Fibroblast of skin of left biceps (primary cell): ENCODE results near the gene OLFML3.
A peak's percentile ranks its signal among the peaks of the same experiment; 100 is the strongest.

Experiments
- DNase-seq, 2 experiments: peaks; one replicate each; pipeline ENCODE4 v3.0.0-alpha.2; 2013; ENCODE audit warnings: low read depth in 2 of 2

OLFML3 gene, protein sequence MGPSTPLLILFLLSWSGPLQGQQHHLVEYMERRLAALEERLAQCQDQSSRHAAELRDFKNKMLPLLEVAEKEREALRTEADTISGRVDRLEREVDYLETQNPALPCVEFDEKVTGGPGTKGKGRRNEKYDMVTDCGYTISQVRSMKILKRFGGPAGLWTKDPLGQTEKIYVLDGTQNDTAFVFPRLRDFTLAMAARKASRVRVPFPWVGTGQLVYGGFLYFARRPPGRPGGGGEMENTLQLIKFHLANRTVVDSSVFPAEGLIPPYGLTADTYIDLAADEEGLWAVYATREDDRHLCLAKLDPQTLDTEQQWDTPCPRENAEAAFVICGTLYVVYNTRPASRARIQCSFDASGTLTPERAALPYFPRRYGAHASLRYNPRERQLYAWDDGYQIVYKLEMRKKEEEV

DNA sequence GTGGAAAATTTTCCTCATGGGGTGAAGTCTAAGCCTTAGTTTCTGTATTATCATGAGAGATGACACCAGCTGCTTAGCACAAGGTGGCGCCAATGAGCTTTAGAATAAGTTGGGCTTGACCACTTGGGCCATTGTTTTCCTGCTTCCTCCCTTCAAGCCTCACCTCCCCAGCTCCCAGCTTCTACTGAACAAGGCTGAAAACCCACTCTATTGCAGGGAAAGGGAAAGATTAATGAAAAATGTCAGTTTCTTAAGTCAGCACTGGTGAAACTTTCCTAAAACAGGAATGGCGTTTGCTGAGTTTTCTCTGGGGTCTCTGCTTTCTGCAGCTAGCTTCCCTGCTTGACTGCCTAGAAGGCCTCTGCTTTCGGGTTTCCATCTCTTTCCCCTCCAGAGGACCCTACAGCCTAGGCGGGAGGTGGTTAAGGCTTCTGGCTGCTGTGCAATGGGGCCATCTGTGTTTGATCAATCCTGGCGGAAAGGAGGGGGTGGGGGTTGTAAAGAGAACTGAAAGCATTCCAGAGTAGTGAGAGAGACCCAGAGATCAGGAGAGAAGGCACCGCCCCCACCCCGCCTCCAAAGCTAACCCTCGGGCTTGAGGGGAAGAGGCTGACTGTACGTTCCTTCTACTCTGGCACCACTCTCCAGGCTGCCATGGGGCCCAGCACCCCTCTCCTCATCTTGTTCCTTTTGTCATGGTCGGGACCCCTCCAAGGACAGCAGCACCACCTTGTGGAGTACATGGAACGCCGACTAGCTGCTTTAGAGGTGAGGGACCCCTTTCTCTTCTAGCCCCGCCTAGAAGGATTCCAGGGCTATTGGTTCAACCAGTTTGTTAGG, at the start of gene OLFML3:
Gene OLFML3, plus strand, starts transcription at position 612 of the 840 bp plus-strand sequence. Its CDS starts 43 bp downstream, at position 655.
- peak; percentile 97 to 98 for DNase-seq

DNA sequence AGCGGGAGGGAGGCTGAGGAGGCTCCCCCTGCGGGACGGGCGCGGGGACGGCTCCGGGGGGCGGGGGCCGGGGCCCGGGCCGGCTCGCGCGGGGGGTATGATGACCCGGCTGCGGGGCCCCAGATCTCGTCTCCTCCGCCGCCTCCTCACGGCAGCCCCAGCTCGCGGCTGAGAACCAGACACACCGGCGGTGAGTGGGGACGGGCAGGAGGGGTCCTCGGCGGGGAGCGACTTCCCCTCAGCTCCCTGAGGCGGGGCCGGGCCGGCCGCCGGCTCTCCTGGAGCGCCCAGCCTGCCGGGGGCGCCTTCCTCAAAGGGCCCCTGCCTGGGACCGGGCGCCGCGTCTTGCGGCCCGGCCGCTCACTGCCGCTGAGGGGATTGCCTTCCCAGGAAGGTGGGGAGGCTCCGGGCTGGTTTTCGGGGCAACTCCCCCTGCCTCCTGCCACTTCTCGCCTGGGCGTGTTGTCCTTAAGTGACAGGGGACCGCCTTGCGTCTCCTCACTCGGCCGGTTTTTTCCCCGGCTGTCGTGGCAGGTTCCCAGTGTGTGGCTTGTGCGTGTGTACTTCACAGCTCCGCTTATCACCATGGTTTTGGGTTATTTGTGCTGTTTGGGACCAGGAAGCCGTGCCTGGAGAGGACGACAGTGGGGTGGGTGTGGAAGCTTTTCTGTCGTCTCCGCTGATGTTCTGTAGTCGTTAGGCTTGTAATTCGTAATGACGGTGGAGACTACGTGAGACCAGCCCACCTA, 49.4 kb upstream of the OLFML3 start:
- DNase-seq: no peak

DNA sequence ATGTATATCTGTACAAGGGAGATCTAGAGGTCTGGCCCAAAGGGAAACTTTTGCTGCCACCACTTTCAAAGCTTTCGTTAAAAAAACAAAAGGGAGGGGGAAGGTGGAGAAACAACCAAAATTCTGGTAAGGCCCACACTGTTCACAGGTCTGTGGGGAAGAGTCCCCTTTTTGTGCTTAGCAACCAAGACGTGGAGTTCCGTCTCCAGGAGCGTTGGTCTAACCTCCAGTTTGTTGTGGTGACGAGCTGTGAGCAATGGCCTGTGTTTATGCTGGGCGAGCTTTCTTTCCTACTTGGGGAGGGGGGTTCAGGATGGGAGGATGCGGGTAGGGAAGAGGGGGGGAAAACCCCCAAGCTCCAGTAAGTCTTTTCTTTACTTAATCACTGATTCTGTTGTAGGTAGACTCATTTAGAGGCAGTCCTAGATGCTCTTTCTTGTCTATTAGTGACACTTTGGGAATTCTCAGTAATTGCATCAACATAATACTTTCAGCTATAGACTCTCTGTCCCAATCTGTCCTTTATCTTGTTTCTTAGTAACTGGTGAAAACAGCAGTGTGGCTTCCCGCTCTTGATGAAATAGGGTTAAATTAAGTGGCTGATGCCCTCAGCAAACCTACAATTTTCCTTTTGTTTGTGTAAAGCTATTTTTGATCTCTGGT, 48.6 kb upstream of the OLFML3 start:
- no peak for DNase-seq

GRCh38 chr1:113931451-113931851, 47.8 kb upstream of the OLFML3 start:
- no peak for DNase-seq

- DNase-seq: no peak
Measured at GRCh38 chr1:113934006-113934405, 45.3 kb upstream of the OLFML3 start.

GRCh38 chr1:113934511-113935055, 44.7 kb upstream of the OLFML3 start:
- DNase-seq: no peak

- no peak for DNase-seq
Measured at GRCh38 chr1:113935176-113935575, 44.1 kb upstream of the OLFML3 start.

DNA sequence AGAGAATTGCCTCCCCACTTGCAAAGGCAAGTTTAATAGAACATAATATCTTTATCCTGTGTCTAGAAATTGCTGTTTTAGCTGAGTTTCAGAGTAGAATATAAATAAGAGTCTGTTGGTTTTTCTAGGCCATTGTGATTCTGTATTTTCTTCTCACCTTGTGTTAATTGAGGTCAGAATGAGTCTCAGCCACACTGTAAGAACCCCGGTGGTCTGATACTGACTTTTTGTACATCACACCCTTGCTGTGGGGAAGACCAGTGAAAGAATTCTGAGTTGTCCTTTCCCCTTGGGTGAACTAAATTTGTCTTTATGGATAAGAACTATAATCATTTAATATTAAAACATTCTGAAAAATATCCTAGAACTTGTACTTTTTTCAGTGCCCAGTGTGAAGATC, 43.3 kb upstream of the OLFML3 start:
- DNase-seq: no peak

DNA sequence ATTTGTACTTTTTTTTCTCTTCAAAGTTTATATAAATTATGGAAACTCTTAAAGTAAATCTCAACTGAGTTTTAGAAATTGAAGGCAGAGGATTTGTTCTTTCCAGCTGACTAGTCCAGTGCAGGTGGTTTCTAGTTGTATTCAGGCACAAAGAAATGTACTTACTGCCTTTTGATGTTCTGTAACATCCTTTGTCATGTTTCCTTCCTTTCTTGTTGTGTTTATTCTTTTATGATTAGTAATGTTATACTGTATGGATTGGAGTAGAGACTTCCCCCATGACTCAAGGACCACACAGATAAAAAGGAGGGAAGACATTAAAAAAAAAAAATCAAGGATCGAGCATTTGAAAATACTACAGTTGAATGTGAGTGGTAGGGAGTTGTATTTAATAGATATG, 42.1 kb upstream of the OLFML3 start:
- DNase-seq: no peak

DNA sequence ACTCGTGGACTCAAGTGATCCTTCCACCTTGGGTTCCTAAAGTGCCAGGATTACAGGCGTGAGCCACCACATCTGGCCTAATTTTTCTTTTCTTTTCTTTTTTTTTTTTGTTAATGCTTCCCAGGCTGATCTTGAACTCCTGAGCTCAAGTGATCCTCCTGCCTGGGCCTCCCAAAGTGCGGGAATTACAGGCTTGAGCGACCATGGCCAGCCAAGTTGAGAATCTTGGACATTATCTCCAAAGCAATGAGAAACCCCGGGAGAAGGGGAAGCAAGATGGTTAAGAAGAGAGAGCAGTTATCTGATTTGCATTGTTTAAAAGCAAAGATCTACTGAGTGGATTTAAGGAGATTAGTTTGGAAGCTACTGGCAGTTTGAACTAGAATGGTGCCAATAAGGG, 41.1 kb upstream of the OLFML3 start:
- DNase-seq: no peak

DNA sequence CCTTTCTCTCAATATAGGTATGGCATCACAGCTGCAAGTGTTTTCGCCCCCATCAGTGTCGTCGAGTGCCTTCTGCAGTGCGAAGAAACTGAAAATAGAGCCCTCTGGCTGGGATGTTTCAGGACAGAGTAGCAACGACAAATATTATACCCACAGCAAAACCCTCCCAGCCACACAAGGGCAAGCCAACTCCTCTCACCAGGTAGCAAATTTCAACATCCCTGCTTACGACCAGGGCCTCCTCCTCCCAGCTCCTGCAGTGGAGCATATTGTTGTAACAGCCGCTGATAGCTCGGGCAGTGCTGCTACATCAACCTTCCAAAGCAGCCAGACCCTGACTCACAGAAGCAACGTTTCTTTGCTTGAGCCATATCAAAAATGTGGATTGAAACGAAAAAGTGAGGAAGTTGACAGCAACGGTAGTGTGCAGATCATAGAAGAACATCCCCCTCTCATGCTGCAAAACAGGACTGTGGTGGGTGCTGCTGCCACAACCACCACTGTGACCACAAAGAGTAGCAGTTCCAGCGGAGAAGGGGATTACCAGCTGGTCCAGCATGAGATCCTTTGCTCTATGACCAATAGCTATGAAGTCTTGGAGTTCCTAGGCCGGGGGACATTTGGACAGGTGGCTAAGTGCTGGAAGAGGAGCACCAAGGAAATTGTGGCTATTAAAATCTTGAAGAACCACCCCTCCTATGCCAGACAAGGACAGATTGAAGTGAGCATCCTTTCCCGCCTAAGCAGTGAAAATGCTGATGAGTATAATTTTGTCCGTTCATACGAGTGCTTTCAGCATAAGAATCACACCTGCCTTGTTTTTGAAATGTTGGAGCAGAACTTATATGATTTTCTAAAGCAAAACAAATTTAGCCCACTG, 38.7 kb upstream of the OLFML3 start:
- DNase-seq: no peak

GRCh38 chr1:113941245-113941559, 38.1 kb upstream of the OLFML3 start:
- DNase-seq: no peak

DNA sequence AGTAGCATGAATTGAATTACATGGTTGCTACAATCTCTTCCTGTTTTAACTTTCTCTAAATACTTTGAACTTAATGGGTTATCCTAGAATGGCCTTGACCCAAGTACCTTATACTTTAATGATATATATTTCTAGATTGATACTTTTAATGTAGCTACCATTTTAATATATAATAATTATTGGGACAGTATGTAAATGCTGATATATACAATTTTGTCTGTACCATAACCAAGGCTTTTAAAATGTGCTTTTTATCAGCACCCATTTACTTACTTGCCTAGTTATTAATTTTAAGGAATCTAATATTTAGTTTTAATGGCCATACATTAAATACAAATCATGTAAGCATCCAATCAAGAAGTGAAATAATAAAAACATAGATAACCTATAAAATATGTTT, 36.7 kb upstream of the OLFML3 start:
- DNase-seq: no peak

DNA sequence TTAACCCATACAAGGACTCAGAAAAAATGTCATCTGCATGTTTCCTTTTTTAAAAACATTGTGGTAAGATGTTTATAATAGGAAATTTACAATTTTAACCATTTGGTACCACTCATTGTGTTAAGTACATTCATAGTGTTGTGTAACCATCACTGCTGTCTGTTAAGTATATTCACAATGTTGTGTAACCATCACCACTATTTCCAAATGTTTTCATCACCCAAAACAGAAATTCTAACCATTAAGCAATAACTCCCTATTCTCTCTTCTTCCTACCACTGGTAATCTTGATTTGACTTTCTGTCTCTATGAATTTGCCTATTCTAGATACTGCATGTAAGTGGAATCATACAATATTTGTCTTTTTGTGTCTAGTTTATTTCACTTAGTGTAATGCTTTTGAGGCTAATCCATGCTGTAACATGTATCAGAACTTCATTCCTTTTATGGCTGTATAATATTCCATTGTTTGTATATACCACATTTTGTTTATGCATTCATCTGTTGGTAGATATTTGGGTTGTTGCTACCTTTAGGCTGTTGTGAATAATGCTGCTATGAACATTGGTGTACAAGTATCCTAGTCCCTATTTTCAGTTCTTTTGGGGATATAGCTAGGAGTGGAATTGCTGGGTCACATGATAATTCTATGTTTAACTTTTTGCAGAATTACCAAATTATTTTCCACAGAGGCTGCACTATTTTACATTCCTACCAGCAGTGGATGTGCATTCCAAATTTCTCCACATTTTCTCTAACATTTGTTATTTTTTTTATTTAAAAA, 36.1 kb upstream of the OLFML3 start:
- DNase-seq: no peak

- no peak for DNase-seq
Measured at GRCh38 chr1:113945329-113945728, 33.9 kb upstream of the OLFML3 start.

- no peak for DNase-seq
Measured at GRCh38 chr1:113946112-113946511, 33.2 kb upstream of the OLFML3 start.

DNA sequence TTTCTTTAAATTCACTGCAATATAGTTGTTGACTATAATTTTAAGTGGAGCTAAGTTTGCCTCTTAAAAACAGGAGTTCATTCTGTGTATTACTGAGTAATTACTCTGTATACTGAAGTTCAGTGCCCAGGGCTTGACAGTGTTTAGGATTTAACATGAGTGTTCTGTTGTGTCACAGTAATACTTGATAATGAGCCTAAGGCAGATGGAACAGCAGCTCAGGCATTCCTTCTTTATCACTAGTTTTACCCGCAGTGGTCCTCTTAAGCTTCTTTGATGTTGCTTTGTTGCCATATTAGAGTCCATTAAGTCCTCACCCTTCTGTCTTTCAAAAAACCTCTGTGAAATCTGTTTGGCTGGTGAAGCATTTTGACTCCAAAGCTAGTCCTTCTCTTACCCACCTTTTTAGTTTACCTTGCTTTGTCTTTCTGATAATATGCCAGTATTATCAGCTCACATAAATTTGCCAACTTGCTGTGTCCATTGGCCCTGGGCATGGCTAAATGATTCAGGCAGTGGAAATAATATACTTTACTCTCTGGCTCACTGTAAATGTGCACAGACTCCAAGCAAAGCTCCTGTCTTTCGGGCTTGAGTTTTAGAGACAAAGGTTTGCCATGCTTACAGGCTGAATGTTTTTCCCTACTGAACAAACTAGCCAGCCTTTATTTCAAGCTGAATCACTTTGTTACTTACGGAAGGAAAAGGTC, 32.4 kb upstream of the OLFML3 start:
- no peak for DNase-seq

DNA sequence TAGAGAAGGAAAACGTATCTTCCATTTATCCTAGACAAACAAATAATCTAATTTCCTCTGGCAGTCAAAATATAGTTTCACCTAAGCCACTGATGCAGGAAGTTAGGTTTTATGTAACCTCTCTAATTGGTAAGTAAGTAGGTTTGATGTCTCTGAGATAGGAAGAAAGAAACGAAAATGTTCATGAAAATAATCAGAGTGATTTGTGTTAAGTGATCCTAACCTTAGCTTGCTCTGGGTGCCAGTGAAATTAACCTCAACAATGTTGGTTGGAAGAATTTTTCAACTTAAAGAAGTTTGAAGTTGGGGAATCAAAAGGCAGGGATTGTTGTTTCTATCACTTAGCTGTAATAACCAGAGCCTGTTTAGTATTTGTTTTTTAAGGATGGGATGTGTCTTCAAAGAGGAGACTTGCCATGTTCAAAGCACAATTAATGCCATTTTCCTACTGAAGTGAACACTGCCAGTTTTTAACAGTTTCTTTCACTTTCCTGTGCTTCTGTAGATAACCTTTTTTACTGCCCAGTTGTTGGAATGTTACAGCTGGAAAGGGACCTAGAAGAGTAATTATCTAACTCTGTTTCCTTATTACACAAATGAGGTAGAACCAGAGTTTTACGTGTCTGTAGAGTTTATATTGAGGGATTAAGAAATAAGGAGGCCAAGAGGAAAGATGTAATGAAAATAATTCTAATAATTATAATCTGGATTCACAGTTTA, 31.7 kb upstream of the OLFML3 start:
- no peak for DNase-seq
